CD1c-positive myeloid dendritic cell (primary cell): ENCODE data around the gene AGPAT4.
A peak's percentile ranks its signal among the peaks of the same experiment; 100 is the strongest.
"Not testable (repeated sequence)": the region's sequence is repeated elsewhere in the genome, so short reads cannot be mapped to it uniquely, and the experiment has no call there.

ENCODE experiments used
- DNase-seq: peaks from one replicate; pipeline ENCODE4 v3.0.0-alpha.2; 2016; ENCODE audit errors: extremely low spot score

Gene AGPAT4, protein sequence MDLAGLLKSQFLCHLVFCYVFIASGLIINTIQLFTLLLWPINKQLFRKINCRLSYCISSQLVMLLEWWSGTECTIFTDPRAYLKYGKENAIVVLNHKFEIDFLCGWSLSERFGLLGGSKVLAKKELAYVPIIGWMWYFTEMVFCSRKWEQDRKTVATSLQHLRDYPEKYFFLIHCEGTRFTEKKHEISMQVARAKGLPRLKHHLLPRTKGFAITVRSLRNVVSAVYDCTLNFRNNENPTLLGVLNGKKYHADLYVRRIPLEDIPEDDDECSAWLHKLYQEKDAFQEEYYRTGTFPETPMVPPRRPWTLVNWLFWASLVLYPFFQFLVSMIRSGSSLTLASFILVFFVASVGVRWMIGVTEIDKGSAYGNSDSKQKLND

GRCh38 chr6:161273752-161274487 is at the start of gene AGPAT4:
Gene AGPAT4, minus strand, starts transcription at chr6:161274061. Its CDS starts 41,848 bp downstream, at chr6:161232213.
- DNase-seq = peak; percentile 94

GRCh38 chr6:161319231-161319630 is 45.4 kb upstream of the AGPAT4 start:
- DNase-seq = no peak

- DNase-seq = no peak
Measured at GRCh38 chr6:161318456-161318855, 44.6 kb upstream of the AGPAT4 start.

DNA sequence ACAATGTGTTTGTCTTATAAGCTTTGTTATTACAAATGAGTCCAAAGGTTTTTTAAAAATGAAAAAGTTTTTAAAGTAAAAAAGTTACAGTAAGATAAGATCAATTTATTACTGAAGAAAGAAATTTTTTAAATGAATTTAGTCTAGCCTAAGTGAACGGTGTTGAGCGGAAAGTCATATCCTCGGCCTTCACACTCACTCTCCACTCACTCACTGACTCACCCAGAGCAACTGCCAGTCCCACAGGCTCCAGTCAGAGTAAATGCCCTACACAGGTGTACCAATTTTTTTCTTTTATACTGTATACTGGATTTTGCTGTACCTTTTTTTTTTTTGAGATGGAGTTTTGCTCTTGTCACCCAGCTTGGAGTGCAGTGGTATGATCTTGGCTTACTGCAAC is 42.7 kb upstream of the AGPAT4 start:
- DNase-seq = no peak

- DNase-seq = not testable (repeated sequence)
Measured at GRCh38 chr6:161315246-161315917, 41.5 kb upstream of the AGPAT4 start.

DNA sequence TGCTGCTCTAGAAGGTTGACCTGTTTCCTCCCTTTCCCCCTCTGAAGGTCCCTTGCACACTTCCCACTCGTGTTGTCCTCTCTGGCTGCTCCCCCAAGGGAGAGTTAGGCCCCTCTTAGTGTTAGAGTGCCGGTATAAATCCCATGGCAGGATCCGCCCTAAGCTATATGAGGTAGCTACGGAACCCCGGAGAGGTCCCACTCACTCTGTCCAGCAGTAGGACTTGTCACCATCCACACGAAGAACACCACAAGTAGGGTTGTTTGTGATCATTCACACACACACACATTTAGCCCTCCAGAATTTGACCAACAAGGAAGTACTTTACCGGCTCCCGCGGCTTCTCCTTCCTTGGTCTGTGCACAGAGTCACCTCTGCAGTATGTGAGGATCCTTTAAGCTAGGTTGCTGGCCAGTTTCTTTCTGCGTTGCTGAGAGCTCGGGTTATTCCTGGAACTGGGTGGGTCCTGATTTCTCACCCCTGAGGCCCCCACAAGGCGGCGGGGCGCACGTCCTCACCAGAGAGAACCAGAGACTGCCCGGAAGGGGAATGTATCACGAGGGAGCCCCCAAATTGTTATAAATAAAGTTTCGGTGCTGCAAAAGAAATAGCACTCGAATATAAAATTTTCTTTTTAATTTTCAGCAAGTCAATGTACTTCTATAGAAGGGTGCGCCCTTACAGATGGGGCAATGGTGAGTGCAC is 40.8 kb upstream of the AGPAT4 start:
- DNase-seq = not testable (repeated sequence)

- no peak for DNase-seq
Measured at GRCh38 chr6:161313940-161314509, 40.2 kb upstream of the AGPAT4 start.

DNA sequence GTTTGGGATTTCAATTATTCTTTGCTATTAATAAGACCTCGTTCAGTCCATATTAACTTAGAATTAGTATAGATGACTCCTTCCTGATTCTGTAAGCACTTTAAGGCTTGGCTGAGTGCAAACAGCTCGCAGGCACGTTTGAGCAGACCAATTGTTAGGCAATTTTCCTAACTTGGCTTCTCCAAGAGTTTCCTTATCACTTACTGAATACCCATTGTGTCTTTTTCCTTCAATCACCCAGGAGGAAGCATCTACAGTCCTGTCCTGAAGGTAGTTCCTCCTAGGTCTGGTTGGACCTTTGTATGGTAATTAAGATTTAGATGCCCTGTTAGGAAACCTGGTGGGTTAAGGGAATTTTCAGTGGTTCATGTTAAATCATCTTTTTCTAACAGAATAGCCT is 39.6 kb upstream of the AGPAT4 start:
- not testable (repeated sequence) for DNase-seq

- not testable (repeated sequence) for DNase-seq
Measured at GRCh38 chr6:161309774-161310173, 35.9 kb upstream of the AGPAT4 start.

- no peak for DNase-seq
Measured at GRCh38 chr6:161308075-161308655, 34.3 kb upstream of the AGPAT4 start.

GRCh38 chr6:161305860-161306259 is 32.0 kb upstream of the AGPAT4 start:
- no peak for DNase-seq

DNA sequence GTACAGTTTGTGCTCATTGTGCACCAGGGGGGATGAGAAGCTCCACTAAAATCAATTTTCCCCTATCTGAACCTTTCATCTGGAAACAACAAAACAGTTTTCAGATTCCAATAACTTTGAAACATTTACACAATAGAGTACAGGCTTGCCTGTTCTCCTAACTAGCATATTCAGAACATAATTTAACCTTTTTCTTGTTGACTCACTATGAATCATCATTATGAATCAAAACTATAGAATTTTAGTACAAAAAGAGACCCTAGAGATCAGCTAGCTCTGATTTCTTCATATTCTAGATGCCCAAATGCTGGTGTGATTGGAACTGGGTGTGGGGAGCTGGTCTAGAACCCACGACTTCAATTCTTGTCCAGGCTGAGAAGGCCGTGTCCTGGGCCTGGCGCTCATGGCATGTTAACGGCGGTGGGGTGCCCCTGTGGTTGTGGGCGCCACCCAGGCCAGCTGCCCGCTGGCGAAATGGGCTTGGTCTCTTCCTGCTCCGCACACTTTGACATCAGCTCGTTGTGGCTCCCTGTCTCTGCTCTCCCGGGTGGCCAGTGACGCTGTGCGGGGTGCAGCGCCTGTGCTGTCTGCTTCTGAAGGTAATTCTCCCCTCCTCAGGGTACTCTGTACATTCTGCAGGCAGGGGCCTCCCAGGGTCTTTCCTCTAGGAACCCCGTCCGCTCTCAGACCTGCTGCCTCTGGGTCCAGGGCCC is 29.9 kb upstream of the AGPAT4 start:
- DNase-seq = no peak

GRCh38 chr6:161302949-161303348 is 29.1 kb upstream of the AGPAT4 start:
- DNase-seq = no peak

- no peak for DNase-seq
Measured at GRCh38 chr6:161301338-161301737, 27.5 kb upstream of the AGPAT4 start.

- DNase-seq = no peak
Measured at GRCh38 chr6:161300823-161301222, 27.0 kb upstream of the AGPAT4 start.

DNA sequence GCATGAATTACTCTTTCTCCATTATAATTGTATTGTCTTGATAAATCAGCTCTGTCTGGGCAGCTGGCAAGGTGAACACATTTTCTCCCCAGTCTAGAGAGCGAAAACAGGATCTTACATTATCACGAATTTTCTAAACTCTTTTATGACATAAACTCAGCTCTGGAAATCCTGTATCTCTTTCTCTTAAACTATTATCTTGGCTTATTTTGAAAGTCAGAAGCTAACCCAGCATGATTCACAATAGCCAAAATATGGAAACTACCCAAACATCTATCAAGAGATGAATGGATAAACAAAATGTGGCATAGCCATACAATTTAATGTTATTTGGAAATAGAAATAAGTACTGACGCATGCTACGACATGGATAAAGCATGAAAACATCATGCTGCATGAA is 25.9 kb upstream of the AGPAT4 start:
- DNase-seq = no peak

DNA sequence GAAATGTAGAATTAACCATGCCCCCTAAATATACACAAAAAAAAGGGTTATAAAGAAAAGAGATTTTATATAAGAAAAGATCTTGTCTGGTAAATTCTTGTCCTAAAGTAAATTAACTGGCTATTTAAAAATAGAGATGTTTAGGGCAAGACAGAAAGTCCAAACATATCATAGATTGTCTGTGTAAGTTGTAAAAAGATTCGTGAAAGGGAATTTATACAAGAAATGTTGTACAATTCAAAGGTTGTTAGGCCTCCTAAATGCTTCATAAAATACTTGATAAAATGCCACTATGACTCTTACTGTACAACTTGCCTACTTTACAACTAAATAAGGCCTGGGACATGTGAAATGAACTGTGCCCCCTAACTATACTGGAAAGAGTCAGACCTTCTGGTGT is 21.9 kb upstream of the AGPAT4 start:
- no peak for DNase-seq

DNA sequence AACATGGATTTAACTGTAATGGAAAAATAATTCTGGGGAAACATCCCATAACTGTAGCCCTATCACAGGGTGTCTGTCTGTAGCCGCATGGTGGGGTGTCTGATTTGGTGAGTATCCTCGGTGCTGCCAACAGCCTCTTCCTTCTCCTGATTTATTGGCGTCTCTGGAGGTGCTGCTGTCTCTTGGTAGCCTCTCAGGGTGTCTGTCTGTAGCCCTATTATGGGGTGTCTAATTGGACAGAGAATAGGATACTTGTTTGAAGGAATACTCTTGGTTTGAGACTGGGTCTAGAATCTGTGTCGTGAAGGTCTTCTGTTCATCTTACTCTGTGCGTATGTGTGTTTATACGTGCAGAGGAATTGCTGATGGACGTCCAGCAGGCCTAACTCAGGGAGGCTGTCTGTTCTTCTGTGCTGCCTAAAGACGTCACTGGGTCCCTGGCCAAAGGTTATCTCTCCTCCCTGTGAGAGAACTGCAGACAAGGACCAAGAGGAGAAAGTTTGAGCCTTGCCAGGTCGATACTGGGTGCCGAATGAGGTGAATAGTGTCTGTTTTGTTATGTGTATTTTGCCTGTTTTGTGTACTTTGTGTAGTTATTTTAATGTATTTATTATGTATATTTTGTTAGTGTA is 18.9 kb upstream of the AGPAT4 start:
- no peak for DNase-seq

- DNase-seq = no peak
Measured at GRCh38 chr6:161292145-161292544, 18.3 kb upstream of the AGPAT4 start.

DNA sequence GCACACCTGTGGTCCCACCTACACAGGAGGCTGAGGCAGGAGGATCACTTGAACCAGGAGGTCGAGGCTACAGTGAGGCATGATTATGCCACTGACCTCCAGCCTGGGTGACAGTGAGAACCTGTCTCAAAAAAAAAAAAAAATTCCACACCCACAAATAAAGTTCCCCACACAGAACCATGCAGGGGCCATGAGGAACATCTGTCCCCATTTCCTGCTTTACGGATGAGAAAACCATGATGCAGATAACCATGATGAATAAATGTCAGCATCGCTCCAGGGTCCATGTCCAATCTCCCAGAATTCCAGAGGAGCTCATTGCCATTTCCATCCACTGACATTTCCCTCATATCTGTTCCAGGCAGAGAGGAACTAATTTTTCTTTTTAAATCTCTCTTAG is 16.9 kb upstream of the AGPAT4 start:
- DNase-seq = no peak
